ENCODE measurements around the gene PAGR1. TPM values are rescaled to one million over a fixed set of nuclear protein-coding genes. Genes with fewer than 3 reads are reported as not detected.

The PAGR1 gene
- 25.6 and 29.2 TPM in 2 replicates for total RNA-seq

GRCh38 chr16:29815793-29816693, at the start of gene PAGR1:
PAGR1 (plus strand) TSS chr16:29816152; CDS start chr16:29816526, 374 bp downstream.

GRCh38 chr16:29777576-29778350, 38.2 kb upstream of the PAGR1 start, which contains the start of gene ZG16:
ZG16 (plus strand) TSS chr16:29778256; CDS start chr16:29779267, 1,011 bp downstream.

GRCh38 chr16:29790183-29790948, 25.6 kb upstream of the PAGR1 start, which contains the start of gene KIF22:
KIF22 (plus strand) TSS chr16:29790751; CDS start chr16:29790760, 9 bp downstream.

GRCh38 chr16:29806099-29806579, 9.8 kb upstream of the PAGR1 start, which contains the start of gene MAZ:
MAZ (plus strand) TSS chr16:29806529; CDS start chr16:29806702, 173 bp downstream.

GRCh38 chr16:29811896-29812665, 3.9 kb upstream of the PAGR1 start, which contains the start of gene PRRT2:
PRRT2 (plus strand) TSS chr16:29812193; CDS start chr16:29813055, 862 bp downstream.

GRCh38 chr16:29820271-29820701, 4.3 kb downstream of the PAGR1 start, which contains the start of gene MVP:
MVP (plus strand) TSS chr16:29820462; CDS start chr16:29830550, 10,088 bp downstream.

GRCh38 chr16:29862884-29863668, 47.1 kb downstream of the PAGR1 start, which contains the start of gene CDIPT:
CDIPT (minus strand) TSS chr16:29863226; CDS start chr16:29862857, 369 bp downstream.

Other genes with a start within 250 kb of the PAGR1 start
- gene SPN, start 152.9 kb upstream of the PAGR1 start, total RNA-seq = not detected in 2 replicates
- 4.1 and 6.0 TPM in 2 replicates for gene QPRT, start 137.0 kb upstream of the PAGR1 start, total RNA-seq
- not detected in 2 replicates for gene C16orf54, start 70.2 kb upstream of the PAGR1 start, total RNA-seq
- gene ZG16, start 37.9 kb upstream of the PAGR1 start, total RNA-seq = not detected in 2 replicates
- 13.0 and 13.5 TPM in 2 replicates for gene KIF22, start 25.4 kb upstream of the PAGR1 start, total RNA-seq
- 95.2 and 108 TPM in 2 replicates for gene MAZ, start 9.6 kb upstream of the PAGR1 start, total RNA-seq
- gene PRRT2, start 4.0 kb upstream of the PAGR1 start, total RNA-seq = 0.78 and 1.2 TPM in 2 replicates
- 224 and 249 TPM in 2 replicates for gene MVP, start 4.3 kb downstream of the PAGR1 start, total RNA-seq
- 102 and 110 TPM in 2 replicates for gene CDIPT, start 47.1 kb downstream of the PAGR1 start, total RNA-seq
- 43.9 and 57.2 TPM in 2 replicates for gene SEZ6L2, start 83.4 kb downstream of the PAGR1 start, total RNA-seq
- gene ASPHD1, start 84.3 kb downstream of the PAGR1 start, total RNA-seq = 7.2 and 11.4 TPM in 2 replicates
- gene KCTD13, start 110.1 kb downstream of the PAGR1 start, total RNA-seq = 5.7 and 9.7 TPM in 2 replicates
- 104 and 105 TPM in 2 replicates for gene TMEM219, start 145.9 kb downstream of the PAGR1 start, total RNA-seq
- gene TAOK2, start 157.7 kb downstream of the PAGR1 start, total RNA-seq = 32.1 and 33.8 TPM in 2 replicates
- 6.9 and 9.7 TPM in 2 replicates for gene HIRIP3, start 179.5 kb downstream of the PAGR1 start, total RNA-seq
- gene INO80E, start 180.1 kb downstream of the PAGR1 start, total RNA-seq = 30.0 and 58.5 TPM in 2 replicates
- gene DOC2A, start 194.9 kb downstream of the PAGR1 start, total RNA-seq = not detected in 2 replicates
- not detected in 2 replicates for gene C16orf92, start 207.0 kb downstream of the PAGR1 start, total RNA-seq
- gene TLCD3B, start 215.1 kb downstream of the PAGR1 start, total RNA-seq = not detected in 2 replicates
- gene ALDOA, start 249.6 kb downstream of the PAGR1 start, total RNA-seq = 1,739 and 1,751 TPM in 2 replicates